A549 (cell line): Measurements from ENCODE around the gene PDLIM5. TPM values are rescaled to one million over a fixed set of nuclear protein-coding genes. Genes with fewer than 3 reads are reported as not detected.
A peak's percentile ranks its signal among the peaks of the same experiment; 100 is the strongest.

Experiments
- ATAC-seq, 2 experiments: fragments of 200-7000 bp in 1 of 2; fragments of >200 bp in 1 of 2; cut with Nextera tagmentation in 1 of 2; cut with Tn5 transposase in 1 of 2; 3 replicates each; pipeline versions ENCODE4 v1.8.0 to v1.9.1; 2018 to 2020; ENCODE audit warnings: mild to moderate bottlenecking in 1 of 2, moderate library complexity in 1 of 2
- CTCF ChIA-PET: fragments of 300-600 bp; sonication (Branson Sonifier 250); formaldehyde crosslinking; extraction: SDS; loops from one replicate; lab custom pipeline; 2021; ENCODE audit warnings: antibody characterized with exemption, inconsistent platforms; lab: Yijun Ruan, JAX
- POLR2A ChIA-PET: fragments of 350-600 bp; formaldehyde crosslinking; extraction: SDS; loops from one replicate; lab custom pipeline; 2021; ENCODE audit warnings: antibody characterized with exemption, inconsistent platforms; lab: Yijun Ruan, JAX
- DNase-seq, 2 experiments: peaks; one replicate each; pipeline versions ENCODE4 v3.0.0 to v3.0.0-alpha.2; 2011 to 2016; ENCODE audit warnings: low read depth in 1 of 2, low spot score in 1 of 2
- FAIRE-seq: peaks from 2 replicates; lab custom pipeline; 2011; peaks lifted over from hg19 to GRCh38; lab: Jason Lieb, UNC
- H3K27ac ChIP-seq, 2 experiments: fragments of >200 bp; sonication (Bioruptor Twin); formaldehyde crosslinking; 3 replicates each; pipeline ENCODE4 v1.5.1; 2016 to 2017
- H3K4me1 ChIP-seq: fragments of >200 bp; sonication (Bioruptor Twin); formaldehyde crosslinking; 3 replicates; pipeline ENCODE4 v1.6.1; 2016
- H3K4me2 ChIP-seq: fragments of >200 bp; sonication (Bioruptor Twin); formaldehyde crosslinking; 3 replicates; pipeline ENCODE4 v1.6.1; 2016
- H3K4me3 ChIP-seq: fragments of >200 bp; sonication (Bioruptor Twin); formaldehyde crosslinking; 3 replicates; pipeline ENCODE4 v1.5.1; 2016
- H3K9me3 ChIP-seq: fragments of >200 bp; sonication (Bioruptor Twin); formaldehyde crosslinking; 3 replicates; pipeline ENCODE4 v1.6.1; 2016
- BCL3 ChIP-seq: fragments of >200 bp; sonication (Bioruptor Twin); formaldehyde crosslinking; IDR thresholded peaks from 3 replicates; pipeline ENCODE4 v1.6.1; 2016
- BHLHE40 ChIP-seq: IDR thresholded peaks from 2 replicates; pipeline ENCODE4 v1.6.1; 2012; ENCODE audit warnings: low read depth, low read length, inconsistent platforms
- CEBPB ChIP-seq, 2 experiments: fragments of >200 bp in 1 of 2; sonication (Bioruptor Twin) in 1 of 2; formaldehyde crosslinking in 1 of 2; IDR thresholded peaks; 2 replicates each; pipeline ENCODE4 v1.6.1; 2012 to 2016
- CHD2 ChIP-seq: fragments of 150-350 bp; IDR thresholded peaks from 2 replicates; pipeline ENCODE4 v1.6.1; 2014; ENCODE audit warnings: low read length; ENCODE audit not compliant: partially characterized antibody
- CHD4 ChIP-seq: fragments of 200-600 bp; sonication (generic); IDR thresholded peaks from 2 replicates; pipeline ENCODE4 v1.6.1; 2016; ENCODE audit warnings: antibody characterized with exemption, mild to moderate bottlenecking, borderline replicate concordance
- EHMT2 ChIP-seq: fragments of 200-600 bp; sonication (generic); IDR thresholded peaks from 2 replicates; pipeline ENCODE4 v1.6.1; 2016; ENCODE audit warnings: antibody characterized with exemption, low read depth, mild to moderate bottlenecking, moderate library complexity
- FOSL2 ChIP-seq, 2 experiments: fragments of 450-650 bp in 1 of 2; fragments of >200 bp in 1 of 2; sonication (Bioruptor Twin) in 1 of 2; formaldehyde crosslinking; IDR thresholded peaks; 2 replicates each; pipeline versions ENCODE4 v1.5.0 to v1.6.1; 2016 to 2020; ENCODE audit warnings: mild to moderate bottlenecking in 1 of 2, moderate library complexity in 1 of 2
- FOXS1 ChIP-seq: fragments of 250-450 bp; sonication (Bioruptor Pico); IDR thresholded peaks from 2 replicates; pipeline ENCODE4 v1.5.0; 2020; ENCODE audit warnings: mild to moderate bottlenecking, moderate library complexity
- GATA3 ChIP-seq: IDR thresholded peaks from 2 replicates; pipeline ENCODE4 v1.6.1; 2012; ENCODE audit warnings: borderline replicate concordance
- HES2 ChIP-seq: fragments of >200 bp; sonication (Bioruptor Twin); formaldehyde crosslinking; IDR thresholded peaks from 2 replicates; pipeline ENCODE4 v1.6.1; 2016
- HOXA7 ChIP-seq: fragments of 250-450 bp; sonication (Bioruptor Pico); IDR thresholded peaks from 2 replicates; pipeline ENCODE4 v1.5.0; 2020; ENCODE audit warnings: mild to moderate bottlenecking, moderate library complexity
- HOXB13 ChIP-seq: fragments of 250-450 bp; sonication (Bioruptor Pico); IDR thresholded peaks from 2 replicates; pipeline ENCODE4 v1.5.0; 2020; ENCODE audit warnings: low read depth, mild to moderate bottlenecking, moderate library complexity
- JUNB ChIP-seq: fragments of >200 bp; sonication (Bioruptor Twin); formaldehyde crosslinking; IDR thresholded peaks from 2 replicates; pipeline ENCODE4 v1.6.1; 2016
- KDM5A ChIP-seq: fragments of 200-600 bp; sonication (generic); IDR thresholded peaks from 2 replicates; pipeline ENCODE4 v1.6.1; 2016; ENCODE audit warnings: antibody characterized with exemption, mild to moderate bottlenecking
- MYC ChIP-seq: IDR thresholded peaks from 2 replicates; pipeline ENCODE4 v1.6.1; 2012; ENCODE audit warnings: mild to moderate bottlenecking, inconsistent platforms, low read length, improper control_type of control experiment, borderline replicate concordance
- PHF8 ChIP-seq: fragments of 200-600 bp; sonication (generic); IDR thresholded peaks from 2 replicates; pipeline ENCODE4 v1.6.1; 2016; ENCODE audit warnings: low read depth, mild to moderate bottlenecking, antibody characterized with exemption, moderate library complexity, borderline replicate concordance
- RAD21 ChIP-seq, 2 experiments: fragments of >200 bp in 1 of 2; sonication (Bioruptor Twin) in 1 of 2; formaldehyde crosslinking in 1 of 2; IDR thresholded peaks in 1 of 2; conservative IDR thresholded peaks in 1 of 2; 2 replicates in 1 of 2; 3 replicates in 1 of 2; pipeline ENCODE4 v1.6.1; 2012 to 2018; ENCODE audit warnings: inconsistent platforms in 1 of 2
- SMC3 ChIP-seq: fragments of >200 bp; sonication (Bioruptor Twin); formaldehyde crosslinking; IDR thresholded peaks from 3 replicates; pipeline ENCODE4 v1.6.1; 2018; ENCODE audit warnings: inconsistent platforms
- ZC3H11A ChIP-seq: fragments of 450-650 bp; IDR thresholded peaks from 2 replicates; pipeline ENCODE4 v1.6.1; 2014; ENCODE audit warnings: antibody characterized with exemption, mild to moderate bottlenecking
- WGBS: methylation state at CpG from one replicate; pipeline ENCODE4 v1.1.6; 2017; ENCODE audit errors: missing lambda C conversion rate; 5-methylcytosine and 5-hydroxymethylcytosine counted together
- polyA plus RNA-seq, 4 experiments: library from polyadenylated mRNA; depleted of rRNA in 3 of 4; stranded (reverse); fragments of >200 nt; fragmentation: RNase III in 1 of 4; extraction: RNeasy Plus Mini Kit Qiagen cat#74134 plus additional on column Dnase treatment in 1 of 4; gene quantifications; 2 replicates in 3 of 4; 3 replicates in 1 of 4; pipeline ENCODE4 v1.2.3, GENCODE V29; 2011 to 2017
- TF ChIP-seq, protein P1 (sequence below): IDR thresholded peaks from 2 replicates; pipeline ENCODE4 v1.6.1; 2012
- TF ChIP-seq, protein P2 (sequence below): fragments of 250-450 bp; sonication (Bioruptor Pico); IDR thresholded peaks from 2 replicates; pipeline ENCODE4 v1.5.0; 2020; ENCODE audit warnings: low read depth, mild to moderate bottlenecking, moderate library complexity
- TF ChIP-seq, protein P3 (sequence below): fragments of 450-650 bp; IDR thresholded peaks from 2 replicates; pipeline ENCODE4 v1.6.1; 2014; ENCODE audit warnings: antibody characterized with exemption

Gene PDLIM5
- polyA plus RNA-seq, 2 of the 4 experiments (the other 2 are of a cell fraction): 54.2 to 242 TPM

- H3K4me1 ChIP-seq: peaks cover 55% of the 10 kb centered on the region
- ChIA-PET POLR2A (no interaction called here), CTCF (interaction anchor here (2.6 kb wide), 1 partner anchor 40 kb away, joined by 9 read pairs; no protein-coding TSS in a partner anchor)
- TF ChIP-seq HES2: no peak
- TF ChIP-seq JUNB: no peak
- no peak for TF ChIP-seq HOXA7 (CRISPR knock-in tag)
- TF ChIP-seq, protein P1, sequence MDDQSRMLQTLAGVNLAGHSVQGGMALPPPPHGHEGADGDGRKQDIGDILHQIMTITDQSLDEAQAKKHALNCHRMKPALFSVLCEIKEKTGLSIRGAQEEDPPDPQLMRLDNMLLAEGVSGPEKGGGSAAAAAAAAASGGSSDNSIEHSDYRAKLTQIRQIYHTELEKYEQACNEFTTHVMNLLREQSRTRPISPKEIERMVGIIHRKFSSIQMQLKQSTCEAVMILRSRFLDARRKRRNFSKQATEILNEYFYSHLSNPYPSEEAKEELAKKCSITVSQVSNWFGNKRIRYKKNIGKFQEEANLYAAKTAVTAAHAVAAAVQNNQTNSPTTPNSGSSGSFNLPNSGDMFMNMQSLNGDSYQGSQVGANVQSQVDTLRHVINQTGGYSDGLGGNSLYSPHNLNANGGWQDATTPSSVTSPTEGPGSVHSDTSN: no peak
- no peak for TF ChIP-seq CHD2
- no peak for TF ChIP-seq MYC
- TF ChIP-seq FOXS1 (CRISPR knock-in tag): no peak
- no peak for TF ChIP-seq HOXB13 (CRISPR knock-in tag)
- no peak for TF ChIP-seq SMC3
- TF ChIP-seq BHLHE40: no peak
- TF ChIP-seq, protein P2, sequence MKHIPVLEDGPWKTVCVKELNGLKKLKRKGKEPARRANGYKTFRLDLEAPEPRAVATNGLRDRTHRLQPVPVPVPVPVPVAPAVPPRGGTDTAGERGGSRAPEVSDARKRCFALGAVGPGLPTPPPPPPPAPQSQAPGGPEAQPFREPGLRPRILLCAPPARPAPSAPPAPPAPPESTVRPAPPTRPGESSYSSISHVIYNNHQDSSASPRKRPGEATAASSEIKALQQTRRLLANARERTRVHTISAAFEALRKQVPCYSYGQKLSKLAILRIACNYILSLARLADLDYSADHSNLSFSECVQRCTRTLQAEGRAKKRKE (CRISPR knock-in tag): no peak
- no peak for TF ChIP-seq RAD21 (conservative IDR thresholded peaks at IDR 0.05 in 1 of 2, IDR thresholded peaks at IDR 0.05 in 1 of 2)
- ATAC-seq: no peak
- FAIRE-seq: no peak
- H3K9me3 ChIP-seq: 0 out of 3 replicates have a peak, but pooled peaks cover 3% of the 10 kb centered on the region
- H3K4me2 ChIP-seq: peak overlapping the region; percentile 75
- peak overlapping the region; percentile 79 to 88 for H3K27ac ChIP-seq
- H3K4me3 ChIP-seq: peak overlapping the region; percentile 1; the same call in 1 of the 3 replicates
- 33% methylated on average over 3 of the region's 3 CpGs for WGBS
- no peak for DNase-seq
Measured at GRCh38 chr4:94412019-94412657, 39.6 kb upstream of the PDLIM5 start.

- Histone ChIP-seq H3K4me3 (peak overlapping the region; percentile 1; the same call in 1 of the 3 replicates), H3K4me2 (peak overlapping the region; percentile 75), H3K4me1 (peaks cover 51% of the 10 kb centered on the region), H3K9me3 (0 out of 3 replicates have a peak, but pooled peaks cover 3% of the 10 kb centered on the region), H3K27ac (peak overlapping the region; percentile 79 to 88)
- WGBS: 5% methylated on average over 6 of the region's 6 CpGs
- DNase-seq (peak in 1 of 2 experiments; percentile 60), FAIRE-seq (no peak), ATAC-seq (no peak)
- TF ChIP-seq JUNB (0 out of 2 replicates have a peak, but pooled peaks have one; percentile 21), FOSL2 (IDR thresholded peaks at IDR 0.05) (no peak), FOSL2 (CRISPR knock-in tag; IDR thresholded peaks at IDR 0.05) (peak; percentile 2; the same call in 1 of the 2 replicates), GATA3 (peak; percentile 31; the same call in 1 of the 2 replicates), CHD2 (no peak), PHF8 (no peak), CEBPB (IDR thresholded peaks at IDR 0.05) (peak in 1 of 2 experiments; percentile 5; a peak in 1 of 4 replicates)
- ChIA-PET CTCF (interaction anchor here (2.0 to 2.6 kb wide), 2 partner anchors 9 to 40 kb away, joined by 5 to 9 read pairs; no protein-coding TSS in a partner anchor), POLR2A (no interaction called here)
Measured at GRCh38 chr4:94412658-94413038, 39.1 kb upstream of the PDLIM5 start.

GRCh38 chr4:94413085-94413840 lies 38.5 kb upstream of the PDLIM5 start:
- ChIA-PET CTCF (interaction anchor here (1.0 to 2.6 kb wide), 3 partner anchors 9 to 39 kb away, joined by 4 to 9 read pairs (median 5); no protein-coding TSS in a partner anchor), POLR2A (no interaction called here)
- ATAC-seq: no peak
- Histone ChIP-seq H3K27ac (peak overlapping the region; percentile 79 to 88), H3K4me2 (peak overlapping the region; percentile 75), H3K4me3 (0 out of 3 replicates have a peak overlapping the region, but pooled peaks have one; percentile 1), H3K4me1 (peaks cover 45% of the 10 kb centered on the region), H3K9me3 (0 out of 3 replicates have a peak, but pooled peaks cover 3% of the 10 kb centered on the region)
- WGBS: 52% methylated on average over 2 of the region's 2 CpGs
- no peak for DNase-seq
- no peak for FAIRE-seq
- TF ChIP-seq KDM5A (no peak), EHMT2 (no peak), ZC3H11A (no peak), GATA3 (no peak), BCL3 (no peak), CHD4 (no peak)
- TF ChIP-seq, protein P3, sequence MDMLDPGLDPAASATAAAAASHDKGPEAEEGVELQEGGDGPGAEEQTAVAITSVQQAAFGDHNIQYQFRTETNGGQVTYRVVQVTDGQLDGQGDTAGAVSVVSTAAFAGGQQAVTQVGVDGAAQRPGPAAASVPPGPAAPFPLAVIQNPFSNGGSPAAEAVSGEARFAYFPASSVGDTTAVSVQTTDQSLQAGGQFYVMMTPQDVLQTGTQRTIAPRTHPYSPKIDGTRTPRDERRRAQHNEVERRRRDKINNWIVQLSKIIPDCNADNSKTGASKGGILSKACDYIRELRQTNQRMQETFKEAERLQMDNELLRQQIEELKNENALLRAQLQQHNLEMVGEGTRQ: no peak
